ENCODE results near the gene ELMO1. TPM values are rescaled to one million over a fixed set of nuclear protein-coding genes. Genes with fewer than 3 reads are reported as not detected.

ELMO1 gene
- total RNA-seq, 1 experiment from 2014 or later: 1.1 TPM

- Histone ChIP-seq H3K9ac (ENCODE audit: low read length) (no peak overlapping the region), H3K27me3 (ENCODE audit: insufficient read depth, low read length) (peaks cover 62% of the 10 kb centered on the region), H3K4me1 (ENCODE audit: control insufficient read depth in 1 of 2, insufficient read depth in 2 of 2, low read length in 2 of 2) (no peaks in the 10 kb centered on the region), H4K20me1 (ENCODE audit: insufficient read depth) (no peaks in the 10 kb centered on the region), H3K9me2 (ENCODE audit: insufficient read depth) (no peaks in the 10 kb centered on the region), H2AFZ (ENCODE audit: low read depth, low read length, poor library complexity, severe bottlenecking) (no peak overlapping the region), H3K9me3 (ENCODE audit: control insufficient read depth in 1 of 2, insufficient read depth in 1 of 2, low read depth in 1 of 2, low read length in 2 of 2) (no peaks in the 10 kb centered on the region), H3K36me3 (ENCODE audit: control insufficient read depth in 1 of 2, insufficient read depth in 2 of 2, low read length in 2 of 2) (no peaks in the 10 kb centered on the region), H3K79me2 (ENCODE audit: insufficient read depth, low read length) (no peaks in the 10 kb centered on the region), H3K4me2 (ENCODE audit: low read length) (no peak overlapping the region), H3K27ac (ENCODE audit: low read depth, low read length) (no peak overlapping the region), H3K4me3 (replicated peaks in 1 of 2; ENCODE audit: low read depth in 1 of 2, low read length in 2 of 2) (no peak overlapping the region)
- CTCF ChIA-PET: interaction anchor here (1.7 kb wide), 1 partner anchor 270 kb away, joined by 3 read pairs; no protein-coding TSS in a partner anchor
- BruUV-seq (replicated peaks): no TSS peak
- DNase-seq (ENCODE audit: low read depth, low spot score) (no peak), ATAC-seq (no peak)
- RAD21 ChIA-PET (ENCODE audit: low non-redundant PET in 1 of 2, low total read pairs in 2 of 2, uncharacterized antibody in 2 of 2, unreplicated experiment in 2 of 2): no interaction called here
- POLR2A ChIA-PET: no interaction called here
- intact Hi-C loops (cut with micrococcal nuclease): no loop called here
- TF ChIP-seq, protein P1, sequence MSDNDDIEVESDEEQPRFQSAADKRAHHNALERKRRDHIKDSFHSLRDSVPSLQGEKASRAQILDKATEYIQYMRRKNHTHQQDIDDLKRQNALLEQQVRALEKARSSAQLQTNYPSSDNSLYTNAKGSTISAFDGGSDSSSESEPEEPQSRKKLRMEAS (IDR thresholded peaks at IDR 0.05): no peak
- TF ChIP-seq TCF7L2 (IDR thresholded peaks at IDR 0.05; ENCODE audit: borderline replicate concordance, extremely low read depth, insufficient read depth, insufficient read length) (no peak), RAD21 (IDR thresholded peaks at IDR 0.05; ENCODE audit: low read depth) (no peak), CEBPB (IDR thresholded peaks at IDR 0.05; ENCODE audit: low read depth) (no peak), EZH2phosphoT487 (IDR thresholded peaks at IDR 0.05; ENCODE audit: borderline replicate concordance) (no peak), REST (IDR thresholded peaks at IDR 0.05; ENCODE audit: low read depth) (no peak), ZFX (IDR thresholded peaks at IDR 0.05) (no peak), POLR2AphosphoS5 (IDR thresholded peaks at IDR 0.05; ENCODE audit: low read depth, low read length) (no peak), FOSL1 (IDR thresholded peaks at IDR 0.05; ENCODE audit: low read depth) (no peak), EGR1 (IDR thresholded peaks at IDR 0.05; ENCODE audit: low read depth) (no peak), ZNF274 (IDR thresholded peaks at IDR 0.05; ENCODE audit: low read depth, low read length) (no peak), YY1 (IDR thresholded peaks at IDR 0.05; ENCODE audit: extremely low read depth, insufficient replicate concordance, low read depth, low read length) (no peak), SP1 (IDR thresholded peaks at IDR 0.05; ENCODE audit: low read depth) (no peak), CBX3 (IDR thresholded peaks at IDR 0.05; ENCODE audit: low read depth) (no peak), SIN3A (IDR thresholded peaks at IDR 0.05; ENCODE audit: low read depth) (no peak), SRF (IDR thresholded peaks at IDR 0.05; ENCODE audit: low read depth) (no peak)
Observed at GRCh38 chr7:37224746-37225145, 223.9 kb downstream of the ELMO1 start.
